PC-3 (cell line): Measurements from ENCODE around the gene MLYCD. TPM values are rescaled to one million over a fixed set of nuclear protein-coding genes. Genes with fewer than 3 reads are reported as not detected.

ENCODE experiments used
- ATAC-seq: fragments of 200-7000 bp; cut with Tn5 transposase; 2 replicates; pipeline ENCODE4 v1.9.1; 2020; ENCODE audit warnings: mild to moderate bottlenecking, moderate library complexity
- BruUV-seq: library from RNA; stranded (reverse); fragments of 400-500 nt; replicated peaks from 2 replicates; lab custom pipeline; 2021; lab: Mats Ljungman, UMichigan
- CTCF ChIA-PET: fragments of 300-600 bp; sonication (Branson Sonifier 250); formaldehyde crosslinking; loops from one replicate; lab custom pipeline; 2022; ENCODE audit warnings: antibody characterized with exemption; lab: Charles Lee
- POLR2A ChIA-PET: fragments of 300-600 bp; sonication (Branson Sonifier 250); formaldehyde crosslinking; loops from one replicate; lab custom pipeline; 2022; ENCODE audit warnings: antibody characterized with exemption; ENCODE audit not compliant: unreplicated experiment; lab: Charles Lee
- DNase-seq: peaks from one replicate; pipeline ENCODE4 v3.0.0-alpha.2; 2015
- H2AFZ ChIP-seq: fragments of 300-600 bp; sonication (generic); 2 replicates; pipeline ENCODE4 v1.6.0; 2016; ENCODE audit warnings: antibody characterized with exemption, low read length
- H3F3A ChIP-seq: fragments of 300-600 bp; sonication (generic); one replicate; pipeline ENCODE4 v1.6.0; 2017; ENCODE audit warnings: antibody characterized with exemption, low read length, control low read depth, mild to moderate bottlenecking; ENCODE audit not compliant: unreplicated experiment
- H3K27ac ChIP-seq: fragments of 300-600 bp; sonication (generic); 2 replicates; pipeline ENCODE4 v1.5.1; 2016; ENCODE audit warnings: mild to moderate bottlenecking, low read length
- H3K27me3 ChIP-seq: fragments of 300-600 bp; sonication (generic); 2 replicates; pipeline ENCODE4 v1.6.1; 2016; ENCODE audit warnings: low read length, mixed read lengths
- H3K36me3 ChIP-seq: fragments of 300-600 bp; sonication (generic); 2 replicates; pipeline ENCODE4 v1.6.1; 2016; ENCODE audit warnings: low read depth, mixed run types, low read length, mixed read lengths
- H3K4me1 ChIP-seq: fragments of 300-600 bp; sonication (generic); 2 replicates; pipeline ENCODE4 v1.5.1; 2016; ENCODE audit warnings: low read length; ENCODE audit not compliant: insufficient read depth
- H3K4me2 ChIP-seq: fragments of 300-600 bp; sonication (generic); 2 replicates; pipeline ENCODE4 v1.6.0; 2016; ENCODE audit warnings: low read length
- H3K4me3 ChIP-seq: fragments of 300-600 bp; sonication (generic); 2 replicates; pipeline ENCODE4 v1.5.1; 2016; ENCODE audit warnings: mild to moderate bottlenecking, low read length, mixed read lengths
- H3K79me2 ChIP-seq: fragments of 300-600 bp; sonication (generic); 2 replicates; pipeline ENCODE4 v1.6.1; 2017; ENCODE audit warnings: low read length, mixed read lengths
- H3K9ac ChIP-seq: fragments of 300-600 bp; sonication (generic); 2 replicates; pipeline ENCODE4 v1.6.0; 2016; ENCODE audit warnings: mild to moderate bottlenecking, low read length
- H3K9me2 ChIP-seq: fragments of 300-600 bp; sonication (generic); replicated peaks from 2 replicates; pipeline ENCODE4 v1.6.1; 2016; ENCODE audit warnings: mixed run types, low read length, mixed read lengths
- H3K9me3 ChIP-seq: fragments of 300-600 bp; sonication (generic); 2 replicates; pipeline ENCODE4 v1.6.1; 2016; ENCODE audit warnings: low read length, mixed read lengths
- H4K20me1 ChIP-seq: fragments of 300-600 bp; sonication (generic); 2 replicates; pipeline ENCODE4 v1.6.1; 2016; ENCODE audit warnings: low read length, mixed read lengths
- EZH2 ChIP-seq: fragments of 300-600 bp; sonication (generic); IDR thresholded peaks from one replicate; pipeline ENCODE4 v1.6.1; 2017; ENCODE audit warnings: antibody characterized with exemption, mild to moderate bottlenecking, low read length; ENCODE audit not compliant: unreplicated experiment
- EZH2phosphoT487 ChIP-seq: fragments of 300-600 bp; sonication (generic); IDR thresholded peaks from 2 replicates; pipeline ENCODE4 v1.6.1; 2018; ENCODE audit warnings: mild to moderate bottlenecking, antibody characterized with exemption, low read length, borderline replicate concordance
- intact Hi-C: fragments of 100-400 bp; cut with micrococcal nuclease; formaldehyde crosslinking; loops from 2 replicates; pipeline ENCODE4 v1.9.0; 2023
- total RNA-seq: library from RNA; depleted of rRNA; stranded (reverse); fragments of >200 nt; gene quantifications from 2 replicates; pipeline ENCODE4 v1.2.3, GENCODE V29; 2014
- TF ChIP-seq, protein P1 (sequence below): fragments of 300-600 bp; sonication (generic); conservative IDR thresholded peaks from 2 replicates; pipeline ENCODE4 v1.5.1; 2017; ENCODE audit warnings: antibody characterized with exemption, low read depth, mild to moderate bottlenecking, low read length

Gene MLYCD
- total RNA-seq, 1 experiment from 2014 or later = 0.95 TPM

DNA sequence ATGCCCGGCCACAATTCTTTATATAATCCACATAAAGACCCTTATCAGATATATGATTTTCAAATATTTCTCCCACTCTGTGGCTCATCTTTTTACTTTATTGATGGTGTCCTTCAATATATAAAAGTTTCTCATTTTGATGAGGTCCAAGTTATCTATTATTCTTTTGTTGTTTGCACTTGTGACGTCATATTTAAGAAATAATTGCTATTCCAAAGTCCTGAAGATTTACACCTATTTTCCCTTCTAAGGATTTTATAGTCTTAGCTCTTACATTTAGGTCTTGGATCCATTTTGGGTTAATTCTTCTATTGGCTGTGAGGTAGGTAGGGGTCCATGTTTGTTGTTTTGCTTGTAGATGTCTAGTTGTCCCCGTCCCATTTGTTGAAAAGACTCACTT is 3.0 kb upstream of the MLYCD start:
- H3K4me2 ChIP-seq = no peak overlapping the region
- H3K9me3 ChIP-seq = no peaks in the 10 kb centered on the region
- no TSS peak for BruUV-seq
- TF ChIP-seq, protein P1, sequence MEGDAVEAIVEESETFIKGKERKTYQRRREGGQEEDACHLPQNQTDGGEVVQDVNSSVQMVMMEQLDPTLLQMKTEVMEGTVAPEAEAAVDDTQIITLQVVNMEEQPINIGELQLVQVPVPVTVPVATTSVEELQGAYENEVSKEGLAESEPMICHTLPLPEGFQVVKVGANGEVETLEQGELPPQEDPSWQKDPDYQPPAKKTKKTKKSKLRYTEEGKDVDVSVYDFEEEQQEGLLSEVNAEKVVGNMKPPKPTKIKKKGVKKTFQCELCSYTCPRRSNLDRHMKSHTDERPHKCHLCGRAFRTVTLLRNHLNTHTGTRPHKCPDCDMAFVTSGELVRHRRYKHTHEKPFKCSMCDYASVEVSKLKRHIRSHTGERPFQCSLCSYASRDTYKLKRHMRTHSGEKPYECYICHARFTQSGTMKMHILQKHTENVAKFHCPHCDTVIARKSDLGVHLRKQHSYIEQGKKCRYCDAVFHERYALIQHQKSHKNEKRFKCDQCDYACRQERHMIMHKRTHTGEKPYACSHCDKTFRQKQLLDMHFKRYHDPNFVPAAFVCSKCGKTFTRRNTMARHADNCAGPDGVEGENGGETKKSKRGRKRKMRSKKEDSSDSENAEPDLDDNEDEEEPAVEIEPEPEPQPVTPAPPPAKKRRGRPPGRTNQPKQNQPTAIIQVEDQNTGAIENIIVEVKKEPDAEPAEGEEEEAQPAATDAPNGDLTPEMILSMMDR = no peak
- TF ChIP-seq EZH2phosphoT487 (no peak), EZH2 (no peak)
- ChIA-PET POLR2A (no interaction called here), CTCF (no interaction called here)
- H3K4me1 ChIP-seq = peaks cover 7% of the 10 kb centered on the region
- no peaks in the 10 kb centered on the region for H3K9me2 ChIP-seq
- H3K27me3 ChIP-seq = no peaks in the 10 kb centered on the region
- intact Hi-C loops = no loop called here
- H3K4me3 ChIP-seq = no peak overlapping the region
- H3K79me2 ChIP-seq = no peaks in the 10 kb centered on the region
- H3K27ac ChIP-seq = no peak overlapping the region
- H2AFZ ChIP-seq = no peak overlapping the region
- DNase-seq (no peak), ATAC-seq (no peak)
- H3K36me3 ChIP-seq = no peaks in the 10 kb centered on the region
- no peak overlapping the region for H3K9ac ChIP-seq
- no peaks in the 10 kb centered on the region for H4K20me1 ChIP-seq
- no peaks in the 10 kb centered on the region for H3F3A ChIP-seq

DNA sequence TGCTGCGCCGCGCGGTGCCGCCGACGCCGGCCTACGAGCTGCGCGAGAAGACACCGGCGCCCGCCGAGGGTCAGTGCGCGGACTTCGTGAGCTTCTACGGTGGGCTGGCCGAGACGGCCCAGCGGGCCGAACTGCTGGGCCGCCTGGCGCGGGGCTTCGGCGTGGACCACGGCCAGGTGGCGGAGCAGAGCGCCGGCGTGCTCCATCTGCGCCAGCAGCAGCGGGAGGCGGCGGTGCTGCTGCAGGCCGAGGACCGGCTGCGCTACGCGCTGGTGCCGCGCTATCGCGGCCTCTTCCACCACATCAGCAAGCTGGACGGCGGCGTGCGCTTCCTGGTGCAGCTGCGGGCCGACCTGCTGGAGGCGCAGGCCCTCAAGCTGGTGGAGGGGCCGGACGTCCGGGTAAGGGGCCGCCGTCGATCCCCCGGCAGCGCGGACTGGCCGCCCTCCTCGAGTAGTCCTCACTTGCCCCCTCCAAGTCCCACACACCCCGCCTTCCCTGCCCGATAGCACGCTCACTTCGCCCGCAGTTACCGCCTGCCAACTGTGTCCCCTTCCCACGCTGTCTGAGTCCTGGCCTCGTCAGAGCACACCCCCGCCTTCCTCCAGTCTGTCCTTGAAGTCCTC is 470 bp downstream of the MLYCD start:
- ChIA-PET POLR2A (no interaction called here), CTCF (no interaction called here)
- intact Hi-C loops = no loop called here
- no peaks in the 10 kb centered on the region for H3K27me3 ChIP-seq
- H3F3A ChIP-seq = no peaks in the 10 kb centered on the region
- no peaks in the 10 kb centered on the region for H4K20me1 ChIP-seq
- H3K9me2 ChIP-seq = no peaks in the 10 kb centered on the region
- no TSS peak for BruUV-seq
- peak overlapping the region; percentile 75 for H2AFZ ChIP-seq
- no peak overlapping the region for H3K27ac ChIP-seq
- peak overlapping the region; percentile 93 for H3K4me2 ChIP-seq
- no peaks in the 10 kb centered on the region for H3K36me3 ChIP-seq
- no peaks in the 10 kb centered on the region for H3K9me3 ChIP-seq
- TF ChIP-seq EZH2phosphoT487 (no peak), EZH2 (no peak)
- TF ChIP-seq, protein P1 = no peak
- peak; percentile 21 for DNase-seq
- H3K4me1 ChIP-seq = peaks cover 7% of the 10 kb centered on the region
- peak; percentile 65 for ATAC-seq
- H3K79me2 ChIP-seq = no peaks in the 10 kb centered on the region
- peak overlapping the region; percentile 40; the same call in 1 of the 2 replicates for H3K9ac ChIP-seq
- peak overlapping the region; percentile 69 for H3K4me3 ChIP-seq

GRCh38 chr16:83899978-83900377 is 1.1 kb downstream of the MLYCD start:
- H3K4me1 ChIP-seq = peaks cover 7% of the 10 kb centered on the region
- TF ChIP-seq, protein P1 = no peak
- BruUV-seq = TSS peak; percentile 38
- intact Hi-C loops = no loop called here
- ChIA-PET POLR2A (no interaction called here), CTCF (no interaction called here)
- no peak overlapping the region for H3K9ac ChIP-seq
- DNase-seq (no peak), ATAC-seq (no peak)
- H3K79me2 ChIP-seq = no peaks in the 10 kb centered on the region
- peak overlapping the region; percentile 75; the same call in 1 of the 2 replicates for H2AFZ ChIP-seq
- H4K20me1 ChIP-seq = no peaks in the 10 kb centered on the region
- no peaks in the 10 kb centered on the region for H3K9me3 ChIP-seq
- H3K9me2 ChIP-seq = no peaks in the 10 kb centered on the region
- H3K27me3 ChIP-seq = no peaks in the 10 kb centered on the region
- no peak overlapping the region for H3K27ac ChIP-seq
- H3K4me2 ChIP-seq = peak overlapping the region; percentile 93
- H3K4me3 ChIP-seq = peak overlapping the region; percentile 69
- no peaks in the 10 kb centered on the region for H3K36me3 ChIP-seq
- no peaks in the 10 kb centered on the region for H3F3A ChIP-seq
